ENCODE results near the gene CPT2. TPM values are rescaled to one million over a fixed set of nuclear protein-coding genes. Genes with fewer than 3 reads are reported as not detected.

Gene CPT2
- total and polyA plus RNA-seq, 2 of the 13 experiments (the other 11 are each of a cell fraction or from before 2014, with no cell fraction given), result 12.6 to 14.6 TPM

DNA sequence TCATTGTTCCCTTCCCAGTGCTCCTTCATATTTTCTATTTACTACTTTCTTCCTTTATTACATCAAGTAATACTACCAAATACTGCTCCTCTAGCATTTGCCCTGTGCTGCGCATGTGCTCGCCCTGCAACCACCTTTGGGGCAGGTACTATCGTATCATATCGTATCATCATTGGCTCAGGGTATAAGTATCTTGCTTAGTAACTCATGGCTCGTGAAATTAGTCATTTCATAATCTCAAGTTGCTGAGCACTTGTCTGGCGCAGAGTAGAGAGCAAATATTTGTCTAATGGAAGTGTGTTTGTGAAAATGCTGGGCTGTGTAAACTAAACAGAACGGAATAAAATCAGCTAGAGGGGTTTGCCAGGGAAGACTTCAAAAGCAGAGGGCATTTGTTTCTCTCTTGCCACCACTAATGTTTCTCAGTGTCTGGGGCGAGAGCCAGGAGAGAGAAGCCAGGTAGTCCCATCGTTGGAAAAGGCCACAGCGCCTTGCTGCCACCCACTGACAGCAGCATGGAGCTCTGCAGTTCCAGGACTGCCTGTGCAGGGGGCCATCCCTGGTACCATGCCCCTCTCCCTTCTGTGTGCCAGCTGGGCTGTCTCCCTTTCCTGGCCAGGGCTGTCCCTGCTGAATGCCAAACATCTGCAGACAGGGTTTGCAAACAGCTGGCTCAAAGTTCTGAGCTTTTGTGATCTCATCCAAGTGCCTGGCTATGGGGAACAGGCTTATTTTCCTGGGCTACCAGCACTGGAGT, 20.0 kb upstream of the CPT2 start (continued):
- TF ChIP-seq ZNF367 (CRISPR knock-in tag; IDR thresholded peaks at IDR 0.05; ENCODE audit: borderline replicate concordance) (no peak), ATF7-NPFF (CRISPR knock-in tag; IDR thresholded peaks at IDR 0.05; ENCODE audit: low read depth) (no peak), ZNF484 (CRISPR knock-in tag; IDR thresholded peaks at IDR 0.05; ENCODE audit: borderline replicate concordance, low read depth) (no peak), HES4 (CRISPR knock-in tag; IDR thresholded peaks at IDR 0.05; ENCODE audit: borderline replicate concordance) (no peak), ZNF232 (CRISPR knock-in tag; IDR thresholded peaks at IDR 0.05; ENCODE audit: borderline replicate concordance) (peak; percentile 63; the same call in 1 of the 2 replicates), CBX5 (CRISPR knock-in tag; IDR thresholded peaks at IDR 0.05; ENCODE audit: borderline replicate concordance) (peak; percentile 52; the same call in 1 of the 2 replicates), GTF3A (CRISPR knock-in tag; conservative IDR thresholded peaks at IDR 0.05) (no peak), MIER2 (CRISPR knock-in tag; IDR thresholded peaks at IDR 0.05) (no peak), PRPF4 (IDR thresholded peaks at IDR 0.05; ENCODE audit: low read depth, low read length, poor library complexity, severe bottlenecking) (no peak), CAMTA2 (CRISPR knock-in tag; IDR thresholded peaks at IDR 0.05; ENCODE audit: borderline replicate concordance) (no peak), NCOA2 (CRISPR knock-in tag; IDR thresholded peaks at IDR 0.05) (no peak), CBX1 (IDR thresholded peaks at IDR 0.05; ENCODE audit: low read depth) (no peak), KAT2B (IDR thresholded peaks at IDR 0.05; ENCODE audit: borderline replicate concordance, low read depth, low read length) (no peak), RXRB (CRISPR knock-in tag; IDR thresholded peaks at IDR 0.05; ENCODE audit: borderline replicate concordance) (peak; percentile 48), ZNF850 (CRISPR knock-in tag; conservative IDR thresholded peaks at IDR 0.05) (no peak), ZNF644 (CRISPR knock-in tag; IDR thresholded peaks at IDR 0.05; ENCODE audit: low read depth) (peak; percentile 11; the same call in 1 of the 2 replicates), NR2F2 (IDR thresholded peaks at IDR 0.05; ENCODE audit: borderline replicate concordance, low read depth) (no peak), ZNF703 (CRISPR knock-in tag; IDR thresholded peaks at IDR 0.05; ENCODE audit: borderline replicate concordance) (no peak), ZFP82 (CRISPR knock-in tag; IDR thresholded peaks at IDR 0.05; ENCODE audit: borderline replicate concordance) (no peak), SRSF9 (IDR thresholded peaks at IDR 0.05; ENCODE audit: borderline replicate concordance, insufficient read depth, low read depth, low read length, poor library complexity, severe bottlenecking) (no peak), ZNF44 (CRISPR knock-in tag; IDR thresholded peaks at IDR 0.05) (no peak)
- TF ChIP-seq, protein P1, sequence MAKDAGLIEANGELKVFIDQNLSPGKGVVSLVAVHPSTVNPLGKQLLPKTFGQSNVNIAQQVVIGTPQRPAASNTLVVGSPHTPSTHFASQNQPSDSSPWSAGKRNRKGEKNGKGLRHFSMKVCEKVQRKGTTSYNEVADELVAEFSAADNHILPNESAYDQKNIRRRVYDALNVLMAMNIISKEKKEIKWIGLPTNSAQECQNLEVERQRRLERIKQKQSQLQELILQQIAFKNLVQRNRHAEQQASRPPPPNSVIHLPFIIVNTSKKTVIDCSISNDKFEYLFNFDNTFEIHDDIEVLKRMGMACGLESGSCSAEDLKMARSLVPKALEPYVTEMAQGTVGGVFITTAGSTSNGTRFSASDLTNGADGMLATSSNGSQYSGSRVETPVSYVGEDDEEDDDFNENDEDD (CRISPR knock-in tag; IDR thresholded peaks at IDR 0.05; ENCODE audit: borderline replicate concordance), result no peak
- TF ChIP-seq, protein P2, sequence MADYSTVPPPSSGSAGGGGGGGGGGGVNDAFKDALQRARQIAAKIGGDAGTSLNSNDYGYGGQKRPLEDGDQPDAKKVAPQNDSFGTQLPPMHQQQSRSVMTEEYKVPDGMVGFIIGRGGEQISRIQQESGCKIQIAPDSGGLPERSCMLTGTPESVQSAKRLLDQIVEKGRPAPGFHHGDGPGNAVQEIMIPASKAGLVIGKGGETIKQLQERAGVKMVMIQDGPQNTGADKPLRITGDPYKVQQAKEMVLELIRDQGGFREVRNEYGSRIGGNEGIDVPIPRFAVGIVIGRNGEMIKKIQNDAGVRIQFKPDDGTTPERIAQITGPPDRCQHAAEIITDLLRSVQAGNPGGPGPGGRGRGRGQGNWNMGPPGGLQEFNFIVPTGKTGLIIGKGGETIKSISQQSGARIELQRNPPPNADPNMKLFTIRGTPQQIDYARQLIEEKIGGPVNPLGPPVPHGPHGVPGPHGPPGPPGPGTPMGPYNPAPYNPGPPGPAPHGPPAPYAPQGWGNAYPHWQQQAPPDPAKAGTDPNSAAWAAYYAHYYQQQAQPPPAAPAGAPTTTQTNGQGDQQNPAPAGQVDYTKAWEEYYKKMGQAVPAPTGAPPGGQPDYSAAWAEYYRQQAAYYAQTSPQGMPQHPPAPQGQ (CRISPR knock-in tag; IDR thresholded peaks at IDR 0.05; ENCODE audit: borderline replicate concordance), result no peak
- TF ChIP-seq, protein P3, sequence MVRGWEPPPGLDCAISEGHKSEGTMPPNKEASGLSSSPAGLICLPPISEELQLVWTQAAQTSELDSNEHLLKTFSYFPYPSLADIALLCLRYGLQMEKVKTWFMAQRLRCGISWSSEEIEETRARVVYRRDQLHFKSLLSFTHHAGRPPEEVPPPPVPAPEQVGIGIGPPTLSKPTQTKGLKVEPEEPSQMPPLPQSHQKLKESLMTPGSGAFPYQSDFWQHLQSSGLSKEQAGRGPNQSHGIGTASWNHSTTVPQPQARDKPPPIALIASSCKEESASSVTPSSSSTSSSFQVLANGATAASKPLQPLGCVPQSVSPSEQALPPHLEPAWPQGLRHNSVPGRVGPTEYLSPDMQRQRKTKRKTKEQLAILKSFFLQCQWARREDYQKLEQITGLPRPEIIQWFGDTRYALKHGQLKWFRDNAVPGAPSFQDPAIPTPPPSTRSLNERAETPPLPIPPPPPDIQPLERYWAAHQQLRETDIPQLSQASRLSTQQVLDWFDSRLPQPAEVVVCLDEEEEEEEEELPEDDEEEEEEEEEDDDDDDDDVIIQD (CRISPR knock-in tag; IDR thresholded peaks at IDR 0.05; ENCODE audit: low read depth), result peak; percentile 56; the same call in 1 of the 2 replicates
- TF ChIP-seq, protein P4, sequence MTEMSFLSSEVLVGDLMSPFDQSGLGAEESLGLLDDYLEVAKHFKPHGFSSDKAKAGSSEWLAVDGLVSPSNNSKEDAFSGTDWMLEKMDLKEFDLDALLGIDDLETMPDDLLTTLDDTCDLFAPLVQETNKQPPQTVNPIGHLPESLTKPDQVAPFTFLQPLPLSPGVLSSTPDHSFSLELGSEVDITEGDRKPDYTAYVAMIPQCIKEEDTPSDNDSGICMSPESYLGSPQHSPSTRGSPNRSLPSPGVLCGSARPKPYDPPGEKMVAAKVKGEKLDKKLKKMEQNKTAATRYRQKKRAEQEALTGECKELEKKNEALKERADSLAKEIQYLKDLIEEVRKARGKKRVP (CRISPR knock-in tag; IDR thresholded peaks at IDR 0.05), result 0 out of 4 replicates have a peak, but pooled peaks of 1 of the 2 experiments have one; percentile 20
